RWPE2 (cell line): ENCODE results near the gene ZNF563.

Experiments
- ATAC-seq: fragments of 200-7000 bp; cut with Tn5 transposase; 3 replicates; pipeline ENCODE4 v1.9.1; 2021; ENCODE audit warnings: low read depth
- DNase-seq: peaks from one replicate; pipeline ENCODE4 v3.0.0-alpha.2; 2020; ENCODE audit warnings: low spot score
- H3K27ac ChIP-seq: fragments of 450-650 bp; 2 replicates; pipeline ENCODE4 v1.5.1; 2017; ENCODE audit warnings: mild to moderate bottlenecking; ENCODE audit not compliant: poor library complexity, severe bottlenecking
- H3K27me3 ChIP-seq: fragments of 250-450 bp; sonication (Bioruptor Pico); 2 replicates; pipeline ENCODE4 v1.5.1; 2021; ENCODE audit warnings: mild to moderate bottlenecking, moderate library complexity; ENCODE audit not compliant: insufficient read depth, poor library complexity, severe bottlenecking
- H3K36me3 ChIP-seq: fragments of 250-450 bp; sonication (Bioruptor Pico); 2 replicates; pipeline ENCODE4 v1.5.1; 2020; ENCODE audit warnings: low read depth, mild to moderate bottlenecking, moderate library complexity
- H3K4me1 ChIP-seq: fragments of 250-450 bp; sonication (Bioruptor Pico); 2 replicates; pipeline ENCODE4 v1.5.1; 2021; ENCODE audit warnings: mild to moderate bottlenecking, moderate library complexity; ENCODE audit not compliant: insufficient read depth, poor library complexity, severe bottlenecking
- H3K4me3 ChIP-seq: fragments of 250-450 bp; sonication (Bioruptor Pico); 2 replicates; pipeline ENCODE4 v1.5.1; 2021; ENCODE audit warnings: mild to moderate bottlenecking, moderate library complexity; ENCODE audit not compliant: severe bottlenecking
- H3K9me3 ChIP-seq: fragments of 250-450 bp; sonication (Bioruptor Pico); 2 replicates; pipeline ENCODE4 v1.5.1; 2021; ENCODE audit warnings: mild to moderate bottlenecking, moderate library complexity; ENCODE audit not compliant: severe bottlenecking
- CTCF ChIP-seq: fragments of 450-650 bp; IDR thresholded peaks from one replicate; pipeline ENCODE4 v1.5.1; 2017; ENCODE audit warnings: mild to moderate bottlenecking, moderate library complexity; ENCODE audit not compliant: poor library complexity, severe bottlenecking

ZNF563 gene

GRCh38 chr19:12333162-12334159, at the start of gene ZNF563:
TSS of gene ZNF563 (minus strand) at chr19:12333633. CDS start at chr19:12333482, 151 bp downstream.
- no peaks in the 10 kb centered on the region for H3K4me1 ChIP-seq
- peak within 1 kb of the TSS; percentile 48 for H3K27ac ChIP-seq
- TF ChIP-seq CTCF: no peak
- peak; percentile 93 for DNase-seq
- no peaks in the 10 kb centered on the region for H3K9me3 ChIP-seq
- H3K36me3 ChIP-seq: no peaks in the 10 kb centered on the region
- H3K27me3 ChIP-seq: no peaks in the 10 kb centered on the region
- ATAC-seq: peak; percentile 97
- peak within 1 kb of the TSS; percentile 55 for H3K4me3 ChIP-seq

DNA sequence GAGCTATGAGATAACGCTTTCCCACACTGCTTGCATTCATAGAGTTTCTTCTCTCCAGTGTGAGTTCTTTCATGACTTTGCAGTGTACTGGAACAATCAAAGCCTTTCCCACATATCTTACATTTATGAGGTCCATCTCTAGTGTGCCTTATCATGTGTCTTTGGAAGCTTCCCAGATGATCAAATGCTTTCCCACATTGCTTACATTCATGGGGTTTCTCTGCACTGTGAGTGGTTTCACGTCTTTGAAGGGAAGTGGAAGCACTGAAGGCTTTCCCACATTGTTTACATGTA, 47.0 kb upstream of the ZNF563 start:
- H3K36me3 ChIP-seq: 0 out of 2 replicates have a peak, but pooled peaks cover 9% of the 10 kb centered on the region
- no peak for TF ChIP-seq CTCF
- no peak overlapping the region for H3K4me3 ChIP-seq

DNA sequence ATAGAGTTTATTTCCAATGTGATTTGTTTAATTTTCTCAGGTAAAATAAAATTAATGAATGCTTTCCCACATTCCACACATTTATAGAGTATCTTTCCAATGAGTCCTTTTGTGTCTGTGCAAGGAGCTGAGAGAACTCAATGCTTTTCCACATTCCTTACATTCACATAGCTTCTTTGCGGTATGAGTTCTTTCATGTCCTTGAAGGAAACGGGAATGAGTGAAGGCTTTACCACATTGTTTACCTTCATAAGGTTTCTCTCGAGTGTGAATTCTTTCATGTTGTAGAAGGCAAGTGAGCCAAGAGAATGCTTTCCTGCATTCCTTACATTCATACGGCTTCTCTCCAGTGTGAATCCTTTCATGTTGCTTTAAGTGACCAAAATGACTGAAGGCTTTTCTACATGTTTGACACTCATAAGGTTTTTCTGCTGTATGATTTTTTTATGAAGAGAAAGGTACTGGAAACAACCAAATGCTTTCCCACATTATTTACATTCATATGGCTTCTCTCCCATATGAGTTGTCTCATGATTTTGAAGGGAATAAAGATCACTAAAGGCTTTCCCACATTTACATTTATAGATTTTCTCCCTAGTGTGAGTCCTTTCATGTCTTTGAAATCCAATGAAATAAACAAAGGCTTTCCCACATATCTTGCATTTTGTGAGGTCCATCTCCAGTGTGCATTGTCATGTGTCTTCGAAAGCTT, 46.5 kb upstream of the ZNF563 start:
- no peaks in the 10 kb centered on the region for H3K27me3 ChIP-seq
- no peak overlapping the region for H3K27ac ChIP-seq
- no peaks in the 10 kb centered on the region for H3K4me1 ChIP-seq
- TF ChIP-seq CTCF: no peak
- 0 out of 2 replicates have a peak, but pooled peaks cover 9% of the 10 kb centered on the region for H3K36me3 ChIP-seq
- peaks cover 9% of the 10 kb centered on the region for H3K9me3 ChIP-seq
- H3K4me3 ChIP-seq: no peak overlapping the region
- DNase-seq (no peak), ATAC-seq (no peak)

More for the DNA sequence above, 47.0 kb upstream of the ZNF563 start:
- no peaks in the 10 kb centered on the region for H3K27me3 ChIP-seq
- ATAC-seq: no peak
- no peaks in the 10 kb centered on the region for H3K4me1 ChIP-seq
- H3K27ac ChIP-seq: no peak overlapping the region
- H3K9me3 ChIP-seq: peaks cover 9% of the 10 kb centered on the region
- DNase-seq: no peak

GRCh38 chr19:12374026-12374425, 40.6 kb upstream of the ZNF563 start:
- TF ChIP-seq CTCF: no peak
- Histone ChIP-seq H3K27ac (no peak overlapping the region), H3K9me3 (peaks cover 7% of the 10 kb centered on the region), H3K4me1 (no peaks in the 10 kb centered on the region), H3K36me3 (no peaks in the 10 kb centered on the region), H3K4me3 (no peak overlapping the region), H3K27me3 (no peaks in the 10 kb centered on the region)
- ATAC-seq (no peak), DNase-seq (no peak)
